Measurements from ENCODE around the gene ADRB1.

DNA sequence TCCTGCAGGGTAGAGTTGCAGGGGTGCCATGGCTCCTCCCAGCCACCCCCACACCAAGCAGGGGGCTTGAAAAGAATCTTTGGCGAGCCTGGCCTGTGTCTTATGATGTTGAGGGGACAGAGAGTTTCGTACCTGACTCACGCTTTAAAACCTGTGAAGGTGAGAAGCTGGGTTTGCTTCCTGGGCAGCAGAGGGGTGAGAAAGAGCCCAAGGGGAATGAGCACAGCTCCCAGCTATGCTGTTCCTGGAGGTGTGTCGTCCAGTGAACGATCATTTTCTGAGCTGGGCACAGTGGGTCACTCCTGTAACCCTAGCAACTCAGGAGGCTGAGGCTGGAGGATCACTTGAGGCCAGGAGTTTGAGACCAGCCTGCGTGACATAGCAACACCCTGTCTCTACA is 13.5 kb upstream of the ADRB1 start:
- TF ChIP-seq, protein P1, sequence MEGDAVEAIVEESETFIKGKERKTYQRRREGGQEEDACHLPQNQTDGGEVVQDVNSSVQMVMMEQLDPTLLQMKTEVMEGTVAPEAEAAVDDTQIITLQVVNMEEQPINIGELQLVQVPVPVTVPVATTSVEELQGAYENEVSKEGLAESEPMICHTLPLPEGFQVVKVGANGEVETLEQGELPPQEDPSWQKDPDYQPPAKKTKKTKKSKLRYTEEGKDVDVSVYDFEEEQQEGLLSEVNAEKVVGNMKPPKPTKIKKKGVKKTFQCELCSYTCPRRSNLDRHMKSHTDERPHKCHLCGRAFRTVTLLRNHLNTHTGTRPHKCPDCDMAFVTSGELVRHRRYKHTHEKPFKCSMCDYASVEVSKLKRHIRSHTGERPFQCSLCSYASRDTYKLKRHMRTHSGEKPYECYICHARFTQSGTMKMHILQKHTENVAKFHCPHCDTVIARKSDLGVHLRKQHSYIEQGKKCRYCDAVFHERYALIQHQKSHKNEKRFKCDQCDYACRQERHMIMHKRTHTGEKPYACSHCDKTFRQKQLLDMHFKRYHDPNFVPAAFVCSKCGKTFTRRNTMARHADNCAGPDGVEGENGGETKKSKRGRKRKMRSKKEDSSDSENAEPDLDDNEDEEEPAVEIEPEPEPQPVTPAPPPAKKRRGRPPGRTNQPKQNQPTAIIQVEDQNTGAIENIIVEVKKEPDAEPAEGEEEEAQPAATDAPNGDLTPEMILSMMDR (IDR thresholded peaks at IDR 0.05) = no peak
- no peak for TF ChIP-seq POLR2A (IDR thresholded peaks at IDR 0.05)
- TF ChIP-seq POLR2AphosphoS5 (IDR thresholded peaks at IDR 0.05) = no peak
- TF ChIP-seq EP300 (IDR thresholded peaks at IDR 0.05) = no peak

Measured in gastroesophageal sphincter (tissue), 3 donors.